Globus pallidus (tissue), 1 donor: Measurements from ENCODE around the gene CHST7.
"Not testable (repeated sequence)": the region's sequence is repeated elsewhere in the genome, so short reads cannot be mapped to it uniquely, and the experiment has no call there.

Source experiments
- DNase-seq: peaks from one replicate; pipeline ENCODE4 v3.0.0-alpha.2; 2015; ENCODE audit warnings: low spot score

Gene CHST7, protein sequence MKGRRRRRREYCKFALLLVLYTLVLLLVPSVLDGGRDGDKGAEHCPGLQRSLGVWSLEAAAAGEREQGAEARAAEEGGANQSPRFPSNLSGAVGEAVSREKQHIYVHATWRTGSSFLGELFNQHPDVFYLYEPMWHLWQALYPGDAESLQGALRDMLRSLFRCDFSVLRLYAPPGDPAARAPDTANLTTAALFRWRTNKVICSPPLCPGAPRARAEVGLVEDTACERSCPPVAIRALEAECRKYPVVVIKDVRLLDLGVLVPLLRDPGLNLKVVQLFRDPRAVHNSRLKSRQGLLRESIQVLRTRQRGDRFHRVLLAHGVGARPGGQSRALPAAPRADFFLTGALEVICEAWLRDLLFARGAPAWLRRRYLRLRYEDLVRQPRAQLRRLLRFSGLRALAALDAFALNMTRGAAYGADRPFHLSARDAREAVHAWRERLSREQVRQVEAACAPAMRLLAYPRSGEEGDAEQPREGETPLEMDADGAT

DNA sequence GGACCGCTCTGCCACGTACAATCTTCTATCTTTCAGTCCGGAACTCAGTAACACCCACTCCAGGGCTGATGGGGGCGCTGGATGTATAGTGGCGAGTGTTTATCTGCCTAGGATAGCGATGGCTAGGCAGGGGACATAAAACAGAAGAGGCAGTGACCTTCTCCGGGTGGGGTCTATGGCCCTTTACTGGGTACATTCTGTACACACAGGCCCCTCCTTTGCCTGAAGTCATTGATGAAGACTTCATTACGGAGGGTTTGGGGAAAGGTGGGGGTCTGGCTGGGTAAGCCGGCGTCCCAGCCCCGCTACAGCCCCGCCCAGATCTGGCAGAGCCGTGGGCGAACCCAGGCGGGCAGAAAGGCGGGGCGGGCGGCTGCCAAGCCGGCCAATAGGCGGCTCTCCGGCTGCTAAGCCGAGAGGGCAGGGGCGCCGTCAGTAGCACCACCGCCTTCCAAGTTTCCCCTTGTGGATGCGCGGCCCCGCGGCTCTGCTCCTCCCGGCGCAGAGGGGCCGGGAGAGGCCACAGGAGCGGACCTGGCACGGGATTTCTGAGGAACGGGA lies at the start of gene CHST7:
Gene CHST7 (plus strand): TSS at position 435 of the 561 bp plus-strand sequence. CDS start 167 bp downstream, outside the sequence.
- peak; percentile 52 for DNase-seq

DNA sequence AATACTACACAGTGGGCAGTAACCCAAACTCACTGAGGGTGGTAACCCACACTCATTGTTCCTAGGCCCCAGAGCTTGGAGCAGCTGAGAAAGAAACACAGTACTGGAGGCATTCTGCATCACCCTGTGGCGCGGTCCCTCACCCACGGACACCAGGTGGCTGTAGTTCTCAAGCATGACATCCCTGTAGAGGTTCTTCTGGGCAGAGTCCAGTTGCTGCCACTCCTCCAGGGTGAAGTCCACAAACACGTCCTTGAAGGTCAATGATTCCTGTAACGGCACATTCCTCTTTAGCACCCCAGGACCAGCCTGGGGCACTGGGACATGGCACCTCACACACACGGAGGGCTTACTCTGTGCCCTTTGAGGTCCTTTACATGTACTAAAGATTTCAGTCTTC lies 44.9 kb upstream of the CHST7 start:
- not testable (repeated sequence) for DNase-seq

DNA sequence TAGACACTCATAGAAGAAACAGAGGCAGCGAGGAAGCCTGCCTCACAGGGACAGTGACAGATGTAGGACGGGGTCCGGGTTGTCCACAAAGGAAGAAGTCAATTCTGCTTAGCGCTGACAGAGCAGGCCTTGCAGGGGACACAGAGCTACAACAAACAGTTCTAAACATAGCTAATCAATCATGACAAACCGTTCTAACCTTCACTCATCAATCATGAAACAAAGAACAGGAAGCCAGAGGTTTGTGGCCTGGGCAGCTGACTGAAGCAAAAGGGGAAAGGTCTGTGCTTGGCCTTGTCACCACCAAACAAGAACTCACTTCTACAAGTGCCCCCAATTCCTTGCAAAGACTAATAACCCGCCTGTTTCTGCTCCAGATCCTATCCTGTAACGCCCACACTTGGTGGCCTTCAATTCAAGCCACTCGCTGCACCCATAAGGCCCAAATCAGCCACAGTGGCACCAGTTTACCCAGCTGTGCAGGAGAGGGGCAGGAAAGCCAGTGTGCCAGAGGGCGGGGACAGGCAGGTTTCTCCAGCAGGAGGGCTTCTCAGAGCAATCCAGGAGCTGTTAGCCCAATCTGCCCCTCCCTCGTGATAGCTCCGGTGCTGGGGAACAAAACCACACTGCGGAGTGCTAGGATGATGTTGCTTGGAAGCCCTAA lies 43.7 kb upstream of the CHST7 start:
- not testable (repeated sequence) for DNase-seq

DNA sequence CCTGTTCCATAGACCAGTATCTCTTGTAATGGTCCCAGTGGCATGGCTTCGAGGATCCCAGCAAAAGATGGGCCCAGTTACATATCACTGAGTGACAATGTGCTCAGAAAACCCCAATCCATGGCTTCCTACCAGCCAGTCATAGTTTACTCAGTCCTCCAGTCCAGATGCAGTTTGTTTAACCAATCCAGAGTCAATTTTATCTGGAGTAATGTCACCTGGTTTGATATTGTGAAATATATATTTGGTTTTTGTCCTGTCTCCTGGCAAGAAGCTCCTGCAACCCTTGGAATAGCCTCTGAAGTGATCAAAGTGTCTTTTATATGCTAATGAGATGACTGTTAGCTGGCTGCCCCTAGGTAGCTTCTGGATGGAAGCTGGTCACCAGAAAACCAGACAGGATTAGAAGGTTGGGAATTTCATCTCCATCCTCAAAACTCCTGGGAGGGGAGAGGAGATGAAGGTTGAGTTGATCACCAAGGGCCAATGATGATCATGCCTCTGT lies 43.1 kb upstream of the CHST7 start:
- not testable (repeated sequence) for DNase-seq

DNA sequence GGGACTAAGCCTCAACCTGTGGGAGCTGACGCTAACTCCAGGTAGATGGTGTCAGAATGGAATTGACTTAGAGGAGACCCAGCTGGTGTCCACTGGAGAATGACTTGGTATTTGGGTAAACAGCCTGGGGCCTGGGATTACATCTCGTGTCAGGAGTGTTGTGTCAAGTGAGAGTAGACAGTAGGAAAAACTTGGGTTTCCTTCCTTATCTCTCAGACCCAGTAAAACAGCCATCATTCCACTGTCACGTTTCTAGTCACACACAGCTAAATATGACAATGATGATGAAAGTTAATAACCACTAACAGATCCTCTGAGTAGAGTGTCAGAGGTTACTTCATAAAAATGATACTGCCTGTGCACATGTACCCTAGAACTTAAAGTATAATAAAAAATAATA lies 42.1 kb upstream of the CHST7 start:
- DNase-seq, result no peak

DNA sequence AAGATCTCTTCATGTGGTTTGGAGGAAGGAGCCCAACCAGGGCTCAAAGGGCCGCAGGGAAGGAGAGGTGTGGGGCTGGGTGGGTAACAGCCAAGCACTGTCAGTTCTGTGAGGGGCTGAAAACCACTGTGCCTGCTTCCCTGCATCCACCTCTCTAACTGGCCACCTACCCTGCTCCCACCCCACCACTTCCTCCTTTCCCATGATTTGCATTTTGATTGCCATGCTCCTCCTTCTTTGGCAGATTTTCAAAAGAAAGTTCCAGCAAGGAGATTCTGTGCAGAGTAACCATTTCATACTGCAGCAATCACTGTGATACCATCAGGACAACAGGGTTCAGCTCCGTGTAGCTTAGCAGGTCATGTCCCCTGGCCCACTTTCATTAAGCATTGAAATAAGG lies 30.1 kb upstream of the CHST7 start:
- no peak for DNase-seq

DNA sequence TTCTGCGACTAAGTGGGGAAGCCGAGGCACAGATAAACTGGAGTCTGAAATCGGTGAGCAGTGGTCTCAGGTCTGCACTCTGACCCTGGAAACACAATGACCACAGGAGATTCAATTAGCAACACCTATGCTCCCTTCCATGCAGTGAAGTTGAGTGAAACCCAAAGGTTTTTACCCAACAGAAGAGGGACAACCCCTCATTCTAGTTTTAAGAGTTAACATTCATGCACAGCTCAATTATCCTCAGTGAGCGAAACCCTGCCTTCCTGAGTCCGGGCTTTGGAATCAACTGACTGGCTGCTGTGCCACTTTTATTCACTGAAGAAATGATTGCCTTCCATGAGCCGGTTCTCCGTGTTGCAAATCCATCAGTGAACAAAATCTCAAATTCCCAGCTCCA lies 29.0 kb upstream of the CHST7 start:
- peak; percentile 0 for DNase-seq

DNA sequence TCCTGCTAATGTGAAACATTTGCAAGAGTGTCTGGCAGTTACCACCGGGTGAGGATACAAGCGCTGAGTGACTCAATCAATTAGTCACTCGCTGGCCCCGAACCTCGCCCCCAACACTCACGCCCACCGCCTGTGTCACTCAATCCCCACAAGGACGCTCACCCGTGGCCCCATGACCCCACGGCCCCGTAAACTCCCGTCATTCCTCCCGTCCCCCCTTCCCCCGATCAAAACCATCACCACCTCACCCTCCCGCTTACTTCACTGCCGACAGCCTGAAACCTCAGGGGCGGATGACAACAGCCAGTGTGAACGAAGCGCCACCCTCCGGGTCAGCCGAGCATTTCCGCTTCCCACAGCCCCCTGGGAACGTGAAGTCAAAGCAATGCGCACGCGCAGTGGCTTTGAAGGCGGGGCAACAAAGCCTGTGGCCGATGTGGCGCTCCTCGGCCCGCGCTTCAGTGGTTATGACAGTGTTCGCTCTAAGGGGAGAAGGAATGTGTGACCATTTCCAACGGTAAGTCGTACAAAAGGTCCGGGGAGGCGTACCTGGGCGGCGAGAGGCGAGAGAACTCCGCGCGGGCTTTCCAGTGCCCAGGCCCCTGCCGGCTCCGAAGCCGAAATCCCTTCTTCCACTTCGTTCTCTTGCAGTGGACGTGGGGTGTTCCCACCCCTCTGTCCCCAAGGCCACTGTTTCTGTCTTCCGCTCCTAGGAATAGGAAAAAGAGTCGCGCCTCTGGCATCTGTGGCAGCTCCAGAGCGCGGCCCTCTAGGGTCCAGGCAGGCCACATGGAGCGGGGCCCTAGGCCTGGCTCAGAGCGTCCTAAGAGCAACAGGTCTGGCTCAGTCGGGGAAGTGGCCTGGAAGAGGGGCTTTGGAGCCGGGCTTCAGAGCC lies 28.2 kb upstream of the CHST7 start, which contains the start of gene ZNF674:
Gene ZNF674 (minus strand): TSS at position 311 of the 895 bp plus-strand sequence. CDS start 3,334 bp downstream, outside the sequence.
- DNase-seq, result peak; percentile 87

DNA sequence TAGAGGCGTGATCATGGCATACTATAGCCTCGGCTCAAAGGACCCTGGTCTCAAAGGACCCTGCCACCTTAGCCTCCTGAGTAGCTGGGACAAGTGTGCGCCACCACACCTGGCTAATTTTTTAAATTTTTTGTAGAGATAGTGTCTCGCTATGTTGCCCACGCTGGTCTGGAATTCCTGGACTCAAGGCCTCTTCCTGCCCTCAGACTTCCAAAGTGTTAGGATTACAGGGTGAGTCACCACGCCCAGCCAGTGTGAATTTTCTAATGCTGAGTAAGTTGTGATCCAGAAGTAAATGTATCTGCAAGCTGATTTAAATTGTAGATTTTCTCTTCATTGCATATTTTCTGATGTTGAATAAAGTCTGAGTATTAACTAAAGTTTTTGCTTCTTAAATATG lies 25.7 kb upstream of the CHST7 start:
- DNase-seq, result no peak

DNA sequence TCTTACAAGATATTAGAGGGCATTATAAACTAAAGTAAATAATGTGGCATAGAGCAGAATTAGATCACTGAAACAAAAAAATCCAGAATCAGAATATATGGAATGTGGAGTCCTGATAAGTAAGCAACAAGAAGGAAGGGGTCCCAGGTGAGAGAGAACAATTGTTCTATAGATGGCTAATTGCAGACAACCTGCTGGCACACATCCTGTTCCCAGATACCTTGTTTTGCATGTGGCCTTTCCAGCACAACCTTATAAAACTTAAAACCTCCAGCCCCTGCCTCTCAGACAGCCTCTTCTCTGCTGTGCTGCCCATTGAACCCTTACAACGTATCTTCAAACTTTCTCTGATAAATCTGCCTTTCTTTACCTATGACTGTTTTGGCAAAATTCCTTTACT lies 23.7 kb upstream of the CHST7 start:
- no peak for DNase-seq

DNA sequence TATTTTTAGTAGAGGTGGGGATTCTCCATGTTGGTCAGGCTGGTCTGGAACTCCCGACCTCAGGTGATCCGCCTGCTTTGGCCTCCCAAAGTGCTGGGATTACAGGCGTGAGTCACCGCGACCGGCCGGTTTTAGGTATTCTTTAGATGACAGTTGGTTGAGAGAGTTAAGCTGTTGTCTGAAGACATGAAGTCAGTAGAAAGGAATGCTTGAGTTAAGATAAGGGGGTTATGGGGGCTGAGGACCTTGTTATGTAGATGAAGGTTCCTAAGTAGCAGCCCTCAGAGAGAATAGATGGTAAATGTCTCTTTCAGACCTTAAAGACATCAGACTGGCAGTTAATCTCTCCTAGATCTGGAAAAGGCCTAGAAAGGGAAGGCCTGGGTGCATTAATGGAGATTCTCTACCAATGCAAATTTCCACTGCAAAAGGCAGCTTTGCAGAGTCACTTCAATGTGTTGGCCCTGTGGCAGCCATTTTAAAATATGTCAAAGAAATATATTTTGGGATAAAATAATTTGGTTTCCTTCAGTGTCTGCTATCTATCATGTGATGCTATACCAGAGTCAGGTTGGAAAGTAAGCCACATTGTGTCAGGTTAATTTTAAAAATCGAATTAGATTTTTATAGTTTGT lies 22.0 kb upstream of the CHST7 start:
- no peak for DNase-seq

DNA sequence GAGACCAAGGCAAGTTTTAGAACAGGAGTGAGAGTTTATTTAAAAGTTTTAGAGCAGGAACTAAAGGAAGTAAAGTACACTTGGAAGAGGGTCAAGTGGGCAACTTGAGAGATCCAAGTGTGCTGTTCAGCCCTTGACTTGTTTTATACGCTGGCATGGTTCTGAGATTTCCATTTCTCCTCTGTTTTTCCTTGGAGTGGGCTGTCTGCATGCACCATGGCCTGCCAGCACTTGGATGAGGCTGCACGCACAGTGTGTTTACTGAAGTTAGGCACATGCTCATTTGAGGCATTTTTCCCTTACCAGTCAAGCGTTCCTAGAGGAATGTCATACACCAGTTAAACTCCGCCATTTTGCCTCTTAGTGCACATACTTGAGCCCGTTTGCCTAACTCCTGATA lies 19.6 kb upstream of the CHST7 start:
- no peak for DNase-seq

DNA sequence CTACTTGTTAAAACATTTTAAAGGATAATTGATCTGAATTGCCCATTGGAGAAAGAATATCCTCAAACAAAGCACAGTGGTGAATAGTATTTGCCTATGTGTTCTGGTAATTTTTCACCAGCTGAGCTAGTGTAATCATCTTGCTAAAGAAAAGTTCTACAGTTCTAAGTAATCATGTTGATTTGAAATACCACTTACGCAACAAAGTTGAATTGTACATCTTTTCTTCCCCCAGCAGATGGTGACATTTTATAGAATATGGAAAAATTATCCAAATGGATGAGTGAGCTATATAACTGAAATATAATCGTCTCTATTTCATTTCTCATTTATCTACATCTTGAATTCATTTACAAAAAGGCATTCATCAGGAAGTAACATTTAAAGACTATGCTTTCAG lies 18.6 kb upstream of the CHST7 start:
- no peak for DNase-seq

DNA sequence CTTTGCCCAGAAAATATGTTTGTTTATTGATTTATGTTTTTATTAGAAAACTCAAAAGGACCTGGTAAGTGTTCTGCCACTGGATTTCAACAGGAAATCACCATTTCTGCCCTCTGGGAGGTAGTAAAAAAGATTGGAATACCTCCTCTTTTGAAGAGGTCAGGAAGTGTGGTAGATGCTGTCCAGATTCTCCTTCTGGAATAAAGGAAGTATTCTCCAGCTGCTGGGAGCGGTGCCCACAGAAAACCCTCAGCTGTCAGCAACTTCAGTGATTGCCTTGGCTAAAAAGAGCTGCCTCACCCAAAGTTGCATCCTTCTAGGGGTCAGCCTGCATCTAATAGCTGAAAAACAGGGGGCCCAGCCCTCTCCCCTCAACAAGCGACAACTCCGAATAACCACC lies 14.5 kb upstream of the CHST7 start:
- no peak for DNase-seq

DNA sequence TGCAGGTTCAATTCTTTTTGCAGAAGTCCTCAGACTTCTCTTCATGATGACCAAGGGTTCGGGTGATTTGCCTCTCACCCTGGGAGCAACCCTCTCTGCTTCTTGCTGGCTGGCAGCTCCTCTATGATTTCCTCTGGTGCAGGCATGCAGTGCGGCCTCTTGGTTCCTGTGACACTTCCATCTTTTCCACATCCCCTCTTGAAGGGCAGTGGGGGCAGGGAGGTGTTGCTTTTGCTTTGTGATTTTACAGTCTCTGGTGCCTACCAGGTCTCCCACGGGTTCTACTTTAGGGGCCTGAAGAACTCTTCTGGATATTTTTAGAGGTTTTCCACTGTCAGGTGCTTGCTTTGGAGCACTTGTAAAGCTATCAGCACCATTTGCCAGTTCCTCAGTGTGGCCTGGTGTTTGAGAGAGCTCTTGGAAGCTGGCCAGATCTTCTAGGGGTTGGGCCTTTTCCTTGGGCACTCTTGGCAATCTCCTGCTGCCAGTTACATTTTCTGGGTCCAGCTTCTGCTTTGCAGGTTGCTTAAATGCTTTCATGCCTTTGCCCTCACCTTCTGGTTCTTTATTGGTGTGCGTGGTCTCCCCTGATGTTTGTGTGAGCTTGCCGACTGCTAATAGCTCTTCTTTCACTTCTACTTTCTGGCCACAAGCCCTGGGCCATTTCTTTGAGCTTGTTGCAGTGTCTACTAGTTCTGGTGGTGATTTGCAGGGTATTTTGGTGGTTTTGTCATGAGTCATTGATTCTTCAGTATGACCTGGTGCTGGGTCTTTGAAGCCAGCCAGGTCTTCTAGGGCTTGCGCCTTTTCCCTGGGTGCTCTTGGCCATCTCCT lies 11.5 kb upstream of the CHST7 start:
- no peak for DNase-seq

DNA sequence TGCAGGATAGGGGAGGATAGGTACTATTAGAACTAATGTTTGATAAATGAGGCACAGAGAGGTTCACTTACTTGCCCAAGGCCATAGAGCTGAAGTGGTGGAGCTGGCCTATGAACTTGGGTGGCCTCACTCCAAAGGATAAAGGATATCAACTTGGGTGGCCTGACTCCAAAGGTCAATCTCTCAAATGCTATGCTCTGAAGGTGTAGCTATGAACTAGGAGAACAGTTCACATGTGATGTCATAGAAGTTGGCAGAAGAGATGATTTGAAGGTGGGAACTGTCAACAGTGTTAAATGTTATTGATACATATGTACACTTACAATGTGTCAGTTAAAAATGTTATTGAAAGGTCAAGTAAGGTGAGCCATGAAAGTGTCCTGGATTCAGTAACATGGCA lies 6.2 kb upstream of the CHST7 start:
- no peak for DNase-seq

DNA sequence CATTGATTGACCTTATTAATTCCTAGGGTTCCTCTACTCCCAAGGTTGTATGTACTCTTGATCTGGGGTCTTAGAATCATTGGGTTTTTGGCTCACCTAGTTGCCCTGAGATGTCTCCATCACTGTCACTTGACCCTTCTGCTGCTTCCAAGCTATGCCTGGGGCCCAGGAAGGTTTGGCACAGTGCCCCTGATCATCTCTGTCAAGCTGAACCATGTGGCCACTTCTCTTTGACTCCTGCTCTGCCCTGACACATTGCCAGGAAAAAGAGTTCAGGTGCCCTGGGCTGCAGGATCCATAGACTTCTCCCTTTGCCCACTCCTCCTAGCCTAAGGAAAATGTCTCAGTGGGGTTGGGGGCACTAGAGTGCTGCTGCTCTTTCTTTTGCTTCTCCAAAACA lies 3.9 kb upstream of the CHST7 start:
- DNase-seq, result no peak

DNA sequence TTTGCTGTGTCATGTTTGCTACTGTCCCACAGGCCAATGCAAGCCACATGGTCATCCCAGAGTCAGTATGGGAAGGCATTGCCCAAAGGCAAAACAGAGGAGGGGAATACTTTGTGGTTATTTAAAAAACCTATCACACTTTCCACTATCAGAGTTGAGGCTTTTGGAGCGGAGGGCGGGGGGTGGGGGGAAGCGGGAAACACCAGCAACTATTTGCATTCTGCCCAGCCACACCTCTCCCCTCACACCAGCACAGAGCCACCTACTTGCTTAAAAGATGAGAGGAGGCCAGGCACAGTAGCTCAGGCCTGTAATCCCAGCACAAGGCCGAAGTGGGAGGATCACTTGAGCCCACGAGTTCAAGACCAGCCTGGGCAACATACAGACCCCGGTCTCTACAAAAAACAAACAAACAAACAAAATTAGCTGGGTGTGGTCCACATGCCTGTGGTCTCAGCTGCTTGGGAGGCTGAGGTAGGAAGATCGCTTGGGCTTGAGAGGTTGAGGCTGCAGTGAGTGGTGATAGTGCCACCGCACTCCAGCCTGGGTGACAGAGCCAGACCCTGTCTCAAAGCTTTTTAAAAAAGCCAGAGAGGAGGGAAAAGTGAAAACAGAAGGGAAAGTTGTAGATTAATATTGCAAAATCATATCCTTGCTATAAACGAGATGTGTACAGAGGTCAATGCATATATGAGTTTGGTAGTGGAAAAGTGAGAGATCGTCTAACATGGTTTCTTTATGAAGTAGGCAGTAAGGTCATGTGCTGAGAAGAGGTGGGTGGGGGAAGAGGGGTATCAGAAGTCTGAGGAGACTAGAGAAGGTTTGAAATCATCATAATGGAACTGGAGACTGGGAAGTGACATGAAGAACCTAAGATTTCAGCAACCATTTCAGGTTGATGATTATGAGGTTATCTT lies 1.9 kb upstream of the CHST7 start:
- DNase-seq, result no peak

DNA sequence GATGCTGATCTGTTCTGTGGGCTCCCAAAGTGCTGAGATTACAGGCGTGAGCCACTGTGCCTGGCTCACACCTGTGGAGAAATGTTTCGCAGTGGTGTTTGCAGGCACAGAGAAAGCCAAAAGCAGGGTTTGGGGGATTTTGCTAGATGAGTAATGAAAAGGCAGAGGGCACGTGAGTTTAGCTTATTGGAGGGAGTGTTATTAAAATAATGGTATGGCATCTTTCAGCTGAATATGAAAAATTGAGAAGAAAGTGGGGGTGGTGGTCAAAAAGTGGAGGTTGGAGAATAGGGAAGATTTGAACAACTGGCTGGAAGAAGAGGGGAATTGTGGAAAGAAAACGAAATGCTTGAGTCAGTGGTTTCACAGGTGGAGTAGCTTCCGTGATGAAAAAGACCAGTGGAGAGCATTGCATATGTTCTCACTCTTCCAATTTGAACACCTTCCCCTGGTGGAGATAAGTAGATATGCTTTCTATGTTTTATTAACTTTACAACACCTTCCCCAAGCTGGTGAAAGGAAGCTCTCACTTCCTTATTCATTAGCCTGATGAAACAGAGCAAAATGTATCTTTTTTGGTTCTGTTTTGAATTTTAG lies 1.1 kb upstream of the CHST7 start:
- DNase-seq, result no peak
